DMS53 treated with DMSO at 0.1 percent for 48 hours (cell line): ENCODE results near the gene SLC46A1.

Experiments used
- DNase-seq: peaks from one replicate; lab custom pipeline; 2025; ENCODE audit not compliant: unreplicated experiment; lab: John Stamatoyannopoulos, UW

SLC46A1 gene

GRCh38 chr17:28363186-28363585 is 42.8 kb downstream of the SLC46A1 start:
- no peak for DNase-seq

GRCh38 chr17:28357901-28358197 is 48.2 kb downstream of the SLC46A1 start:
- no peak for DNase-seq

GRCh38 chr17:28357061-28357900 is 48.7 kb downstream of the SLC46A1 start, which contains the start of gene POLDIP2:
Gene POLDIP2, minus strand, starts transcription at chr17:28357527. Its CDS starts 79 bp downstream, at chr17:28357448.
- DNase-seq, result peak; percentile 72

GRCh38 chr17:28350271-28350670 is 55.7 kb downstream of the SLC46A1 start:
- no peak for DNase-seq

GRCh38 chr17:28348979-28349378 is 57.0 kb downstream of the SLC46A1 start:
- no peak for DNase-seq

GRCh38 chr17:28347261-28347891 is 58.6 kb downstream of the SLC46A1 start:
- DNase-seq, result no peak

- DNase-seq, result no peak
Measured at GRCh38 chr17:28346746-28347246, 59.2 kb downstream of the SLC46A1 start.

- no peak for DNase-seq
Measured at GRCh38 chr17:28346199-28346580, 59.8 kb downstream of the SLC46A1 start.

- no peak for DNase-seq
Measured at GRCh38 chr17:28345419-28346198, 60.4 kb downstream of the SLC46A1 start.
